ENCODE results near the gene FCHSD2. TPM values are rescaled to one million over a fixed set of nuclear protein-coding genes. Genes with fewer than 3 reads are reported as not detected.

Gene FCHSD2
- total and polyA plus RNA-seq, 9 of the 15 experiments (the other 6 are each of a cell fraction or from before 2014, with no cell fraction given): 1.8 to 14.7 (median 6.4) TPM

- no peak for TF ChIP-seq ZBTB1 (CRISPR knock-in tag; IDR thresholded peaks at IDR 0.05; ENCODE audit: borderline replicate concordance, low read depth)
These were observed 342.7 kb downstream of the FCHSD2 start (continued) for GRCh38 chr11:72799441-72799840.

GRCh38 chr11:72798361-72798760, 343.8 kb downstream of the FCHSD2 start:
- ChIA-PET CTCF (ENCODE audit: low intra/inter-chr PET ratio) (interaction anchor here (0.7 kb wide), 1 partner anchor 73 kb away, joined by 3 read pairs; no protein-coding TSS in a partner anchor), POLR2A (interaction anchor here (0.7 to 0.8 kb wide), 3 partner anchors 16 to 23 kb away, joined by 3 read pairs; partner anchors contain the start of gene ATG16L2)
- H3K27me3 ChIP-seq (ENCODE audit: control insufficient read depth in 2 of 2, insufficient read depth in 2 of 2, low read length in 2 of 2): no peaks in the 10 kb centered on the region
- DNase-seq (ENCODE audit: extremely low read depth in 1 of 4, low spot score in 3 of 4) (no peak), ATAC-seq (no peak), FAIRE-seq (no peak)
- in situ Hi-C loops (cut with MboI): no loop called here
- BruUV-seq (replicated peaks): no TSS peak
- no peak overlapping the region; the same call in 1 of the 2 replicates for H3K4me2 ChIP-seq (ENCODE audit: insufficient read depth, low read length)
- H3K36me3 ChIP-seq (ENCODE audit: control insufficient read depth, insufficient read depth, low read length): no peaks in the 10 kb centered on the region
- 45% methylated on average over 4 of the region's 4 CpGs for WGBS (ENCODE audit: insufficient coverage, low coverage, missing lambda C conversion rate)
- H2AFZ ChIP-seq (ENCODE audit: low read depth, low read length): peak overlapping the region; percentile 73
- H3K4me1 ChIP-seq (replicated peaks in 1 of 2; ENCODE audit: control insufficient read depth in 2 of 2, insufficient read depth in 2 of 2, low read length in 2 of 2): peaks cover 11 to 14% of the 10 kb centered on the region in 2 experiments; a peak in 4 of 5 replicates
- no peak overlapping the region for H3K27ac ChIP-seq (ENCODE audit: extremely low read depth, low read depth, low read length)
- H3K9me3 ChIP-seq (replicated peaks; ENCODE audit: control insufficient read depth, insufficient read depth, low read depth, low read length): no peaks in the 10 kb centered on the region
- no peaks in the 10 kb centered on the region for H4K20me1 ChIP-seq (replicated peaks; ENCODE audit: control insufficient read depth, insufficient read depth, low read length)
- no peak overlapping the region for H3K4me3 ChIP-seq
- no peak overlapping the region for H3K9ac ChIP-seq (ENCODE audit: insufficient read depth in 1 of 2, low read depth in 2 of 2, low read length in 2 of 2)
- no peaks in the 10 kb centered on the region for H3K9me1 ChIP-seq (ENCODE audit: control insufficient read depth, insufficient read depth, low read length)
- H3K79me2 ChIP-seq (ENCODE audit: control insufficient read depth, insufficient read depth, low read length): no peaks in the 10 kb centered on the region
- intact Hi-C loops (cut with micrococcal nuclease): no loop called here
- TF ChIP-seq HIVEP1 (CRISPR knock-in tag; IDR thresholded peaks at IDR 0.05) (no peak), EGR1 (conservative IDR thresholded peaks at IDR 0.05) (0 out of 2 replicates have a peak, but pooled peaks have one; percentile 14), PHF21A (IDR thresholded peaks at IDR 0.05; ENCODE audit: borderline replicate concordance, low read depth) (peak; percentile 30; the same call in 1 of the 2 replicates)

Measured in K562 (cell line).